Adrenal gland (tissue), 5 donors: ENCODE data around the gene GRM3.
A peak's percentile ranks its signal among the peaks of the same experiment; 100 is the strongest.

Source experiments
- CTCF ChIP-seq, 6 experiments: fragments of 450-650 bp in 4 of 6; fragments of 200-600 bp in 2 of 6; sonication (generic) in 1 of 6; IDR thresholded peaks; 1 replicate in 5 of 6; 2 replicates in 1 of 6; pipeline versions ENCODE4 v1.5.1 to v1.8.0; 2016 to 2021; ENCODE audit warnings: antibody characterized with exemption in 6 of 6, mild to moderate bottlenecking in 2 of 6, moderate library complexity in 1 of 6
- POLR2A ChIP-seq, 2 donors: fragments of 450-650 bp; IDR thresholded peaks; one replicate each; pipeline ENCODE4 v1.6.1; 2017; ENCODE audit warnings: antibody characterized with exemption in 2 of 2, mild to moderate bottlenecking in 2 of 2, moderate library complexity in 1 of 2
- donor health status: DM: no; HTN: no; CAD: no.

GRCh38 chr7:86643561-86644281, at the start of gene GRM3:
- TF ChIP-seq CTCF (IDR thresholded peaks at IDR 0.05) (no peak), POLR2A (IDR thresholded peaks at IDR 0.05) (peak in 1 of 2 donors; percentile 53)
